Immature natural killer cell (primary cell): Measurements from ENCODE around the gene SPINK2. TPM values are rescaled to one million over a fixed set of nuclear protein-coding genes. Genes with fewer than 3 reads are reported as not detected.

ENCODE experiments used
- DNase-seq, 3 donors: peaks; one replicate each; pipeline ENCODE4 v3.0.0; 2022; ENCODE audit warnings: mixed read lengths in 1 of 3
- H3K27ac Mint-ChIP-seq, 6 donors: one replicate each; pipeline ENCODE4 v1.8.0; 2020; ENCODE audit warnings: mixed read lengths in 6 of 6, mild to moderate bottlenecking in 5 of 6, inconsistent platforms in 4 of 6, moderate library complexity in 3 of 6
- H3K27me3 Mint-ChIP-seq, 3 donors: one replicate each; pipeline ENCODE4 v1.8.0; 2020 to 2021; ENCODE audit warnings: low read depth in 3 of 3, mild to moderate bottlenecking in 3 of 3, mixed read lengths in 3 of 3, moderate library complexity in 3 of 3, inconsistent platforms in 1 of 3
- H3K36me3 Mint-ChIP-seq, 3 donors: one replicate each; pipeline ENCODE4 v1.8.0; 2020; ENCODE audit warnings: mixed read lengths in 3 of 3, inconsistent platforms in 2 of 3, mild to moderate bottlenecking in 2 of 3
- H3K4me1 Mint-ChIP-seq, 2 donors: one replicate each; pipeline ENCODE4 v1.8.0; 2020; ENCODE audit warnings: inconsistent platforms in 2 of 2, mild to moderate bottlenecking in 2 of 2, mixed read lengths in 2 of 2, moderate library complexity in 1 of 2
- H3K4me3 Mint-ChIP-seq, 5 donors: one replicate each; pipeline ENCODE4 v1.8.0; 2020; ENCODE audit warnings: mild to moderate bottlenecking in 5 of 5, mixed read lengths in 5 of 5, inconsistent platforms in 3 of 5, moderate library complexity in 3 of 5
- H3K9me3 Mint-ChIP-seq, 6 donors: one replicate each; pipeline ENCODE4 v1.8.0; 2020; ENCODE audit warnings: mild to moderate bottlenecking in 6 of 6, mixed read lengths in 6 of 6, inconsistent platforms in 4 of 6, moderate library complexity in 3 of 6
- polyA plus RNA-seq, 3 donors: library from polyadenylated mRNA; unstranded; fragments of 300-500 nt; fragmentation: Illumina TruSeq; gene quantifications; one replicate each; pipeline ENCODE4 v1.2.3, GENCODE V29; 2021

Gene SPINK2
- polyA plus RNA-seq, 3 donors from 2014 or later: 17.0 to 96.4 (median 68.9) TPM

DNA sequence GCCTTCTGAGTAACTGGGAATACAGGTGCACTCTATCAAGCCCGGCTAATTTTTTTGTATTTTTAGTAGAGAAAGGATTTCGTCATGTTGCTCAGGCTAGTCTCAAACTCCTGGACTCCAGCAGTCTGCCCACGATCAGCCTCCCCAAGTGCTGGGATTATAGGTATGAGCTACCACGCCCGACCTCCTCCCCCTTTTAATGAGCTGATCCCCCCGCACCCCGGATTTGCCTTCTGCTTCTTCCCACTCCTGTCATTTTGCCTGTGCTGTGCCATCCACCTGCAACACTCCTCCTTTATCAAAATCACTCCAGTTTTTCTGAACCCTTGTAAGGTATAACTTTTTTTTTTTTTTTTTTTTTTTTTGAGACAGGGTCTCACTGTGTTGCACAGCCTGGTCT lies 33.4 kb downstream of the SPINK2 start:
- no peaks in the 10 kb centered on the region for H3K4me1 Mint-ChIP-seq
- no peaks in the 10 kb centered on the region for H3K9me3 Mint-ChIP-seq
- peaks cover 0 to 3% (median 1%) of the 10 kb centered on the region in 3 donors for H3K27me3 Mint-ChIP-seq
- no peak overlapping the region for H3K27ac Mint-ChIP-seq
- no peak overlapping the region for H3K4me3 Mint-ChIP-seq
- no peaks in the 10 kb centered on the region for H3K36me3 Mint-ChIP-seq
- no peak for DNase-seq

DNA sequence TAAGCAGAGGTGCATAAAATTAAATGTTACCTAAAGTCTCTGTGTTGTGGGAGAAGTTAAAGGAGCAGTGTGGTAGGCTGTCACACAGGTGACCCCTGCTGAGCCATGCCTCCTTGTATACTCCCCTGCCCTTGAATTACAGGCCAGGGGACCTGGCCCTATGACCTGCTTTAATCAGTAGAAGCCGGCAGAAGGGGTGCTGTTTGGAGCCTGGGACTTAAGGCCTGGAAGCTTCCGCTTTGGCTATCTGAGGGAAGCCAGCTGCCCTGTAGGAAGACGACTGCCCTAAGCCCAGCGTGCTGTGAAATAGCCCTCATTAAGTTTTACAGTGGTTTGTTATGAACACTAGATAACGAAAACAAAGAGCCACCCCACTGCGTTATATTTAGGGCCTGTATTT lies 34.1 kb downstream of the SPINK2 start:
- no peak for DNase-seq
- Mint-ChIP-seq H3K36me3 (no peaks in the 10 kb centered on the region), H3K9me3 (no peaks in the 10 kb centered on the region), H3K27ac (no peak overlapping the region), H3K4me1 (no peaks in the 10 kb centered on the region), H3K4me3 (no peak overlapping the region), H3K27me3 (peaks cover 0 to 3% (median 0%) of the 10 kb centered on the region in 3 donors)

DNA sequence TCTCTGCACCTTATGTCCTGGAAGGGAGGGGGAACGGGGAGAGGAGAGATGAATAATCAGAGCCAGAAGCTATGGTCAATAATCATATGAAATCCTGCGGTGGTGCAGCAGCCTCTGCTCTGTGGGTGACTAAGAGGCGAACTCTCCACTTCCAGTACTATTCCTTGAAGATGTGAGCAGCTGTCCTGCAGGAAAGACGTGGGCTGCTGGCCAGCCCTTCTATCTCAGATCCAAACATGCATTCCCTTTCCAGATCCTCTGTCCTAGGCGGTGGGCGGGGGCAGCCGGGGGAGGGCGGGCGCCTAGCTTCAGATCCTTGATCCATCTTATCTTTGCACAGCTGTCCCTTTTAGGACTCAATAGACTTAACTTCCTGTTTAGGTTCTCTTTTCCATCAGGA lies 34.5 kb downstream of the SPINK2 start:
- Mint-ChIP-seq H3K9me3 (no peaks in the 10 kb centered on the region), H3K27ac (no peak overlapping the region), H3K4me3 (no peak overlapping the region), H3K27me3 (peaks cover 0 to 2% (median 0%) of the 10 kb centered on the region in 3 donors), H3K36me3 (no peaks in the 10 kb centered on the region), H3K4me1 (no peaks in the 10 kb centered on the region)
- DNase-seq: no peak

DNA sequence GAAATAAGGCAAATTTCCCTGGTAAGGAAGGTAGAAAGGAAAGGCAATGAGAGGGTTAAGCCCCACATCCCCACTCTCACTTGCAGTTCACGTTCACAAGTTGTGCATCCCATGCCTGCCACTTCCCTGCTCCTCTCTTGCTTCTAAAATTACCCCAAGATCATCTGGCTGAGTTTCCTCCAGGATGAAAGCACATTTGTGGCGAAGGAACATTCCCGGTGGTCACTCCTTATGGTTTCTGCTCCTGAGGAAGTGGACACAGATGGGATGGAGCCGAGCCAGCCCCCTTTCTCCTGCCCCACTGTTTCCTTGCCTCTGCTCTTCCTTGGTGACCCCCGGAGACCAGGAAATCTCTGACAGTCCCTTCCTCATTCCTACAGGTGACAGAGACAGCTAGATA lies 37.5 kb downstream of the SPINK2 start:
- no peak for DNase-seq
- Mint-ChIP-seq H3K9me3 (no peaks in the 10 kb centered on the region), H3K36me3 (no peaks in the 10 kb centered on the region), H3K4me1 (no peaks in the 10 kb centered on the region), H3K27ac (no peak overlapping the region), H3K4me3 (no peak overlapping the region), H3K27me3 (peaks cover 0 to 3% (median 0%) of the 10 kb centered on the region in 3 donors)

DNA sequence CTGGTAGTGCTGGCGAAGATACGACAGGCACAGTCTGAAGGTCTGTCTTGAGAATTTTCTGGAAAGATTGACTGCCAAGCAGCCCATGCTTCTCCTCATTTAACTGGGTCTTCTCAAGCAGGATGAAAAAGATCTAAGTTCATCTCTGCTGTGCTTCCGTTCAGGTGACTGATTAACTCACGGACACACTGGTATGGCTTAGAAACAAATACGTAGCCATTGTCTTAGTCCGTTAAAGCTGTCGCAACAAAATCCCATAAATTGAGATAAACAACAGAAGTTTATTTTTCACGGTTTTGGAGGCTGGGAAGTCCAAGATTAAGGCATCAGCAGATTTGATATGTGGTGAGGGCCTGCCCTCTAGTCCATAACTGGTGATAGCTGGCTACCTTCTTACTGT lies 39.5 kb downstream of the SPINK2 start:
- Mint-ChIP-seq H3K4me3 (no peak overlapping the region), H3K4me1 (no peaks in the 10 kb centered on the region), H3K36me3 (no peaks in the 10 kb centered on the region), H3K27ac (no peak overlapping the region), H3K27me3 (peaks cover 0 to 3% (median 2%) of the 10 kb centered on the region in 3 donors), H3K9me3 (no peaks in the 10 kb centered on the region)
- no peak for DNase-seq

DNA sequence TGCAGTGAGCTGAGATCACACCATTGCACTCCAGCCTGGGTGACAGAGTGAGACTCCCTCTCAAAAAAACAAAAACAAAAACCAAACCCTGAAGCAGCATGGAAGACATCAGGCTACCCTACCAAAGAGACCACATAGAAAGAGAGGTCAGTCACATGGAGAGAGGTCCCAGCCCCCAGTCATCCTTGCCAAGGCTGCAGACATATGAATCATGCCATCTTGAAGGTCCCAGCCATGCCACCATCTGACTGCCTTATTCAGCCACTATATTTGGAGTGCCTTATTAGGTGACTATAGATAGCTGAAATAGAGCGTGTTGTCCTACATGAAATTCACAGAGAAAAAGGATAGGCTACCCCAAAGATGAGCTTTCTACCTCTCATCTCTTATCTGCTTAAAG lies 48.2 kb downstream of the SPINK2 start:
- Mint-ChIP-seq H3K27ac (peak overlapping the region in 1 of 6 donors; percentile 22), H3K4me3 (no peak overlapping the region), H3K4me1 (no peaks in the 10 kb centered on the region), H3K9me3 (no peaks in the 10 kb centered on the region), H3K36me3 (no peaks in the 10 kb centered on the region), H3K27me3 (peaks cover 0 to 2% (median 0%) of the 10 kb centered on the region in 3 donors)
- no peak for DNase-seq

DNA sequence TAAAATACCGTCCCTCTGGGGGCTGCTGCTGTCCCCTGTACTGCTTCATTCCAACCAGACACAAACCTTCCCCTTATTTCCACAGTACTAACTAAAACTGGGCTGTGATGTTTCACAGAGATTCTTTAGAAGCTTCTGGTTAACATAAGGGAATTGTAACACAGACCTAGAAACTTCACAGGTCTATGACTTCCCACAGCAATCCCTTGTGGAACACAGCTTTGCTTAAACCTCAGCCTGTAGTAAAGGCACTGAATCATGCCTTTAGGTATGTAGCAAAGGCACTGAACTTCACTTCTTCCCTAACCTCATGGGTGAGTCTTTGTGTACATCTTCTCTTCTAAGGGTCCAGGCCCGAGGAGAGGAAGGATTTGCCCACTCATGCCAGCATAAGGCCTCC lies 49.4 kb downstream of the SPINK2 start:
- no peaks in the 10 kb centered on the region for H3K9me3 Mint-ChIP-seq
- no peaks in the 10 kb centered on the region for H3K36me3 Mint-ChIP-seq

DNA sequence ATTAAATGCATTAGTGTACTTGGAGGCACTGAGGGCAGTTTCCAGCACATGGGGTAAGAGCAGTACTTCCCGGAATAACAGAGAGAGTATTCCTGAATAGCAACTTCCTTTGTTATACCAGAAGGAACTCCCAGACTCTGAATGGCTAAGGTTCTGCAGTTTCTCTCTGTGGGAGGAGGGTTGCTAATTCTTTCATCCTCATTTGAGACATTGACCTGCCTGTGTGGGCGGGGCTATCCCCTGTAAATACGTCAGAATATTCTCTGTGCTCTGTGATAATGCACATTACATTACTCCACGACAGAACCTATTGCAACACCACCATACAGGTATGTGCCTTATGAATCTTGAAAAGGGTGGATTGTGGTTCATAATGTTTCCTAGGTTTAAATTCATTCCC lies 52.7 kb downstream of the SPINK2 start:
- no peak overlapping the region for H3K4me3 Mint-ChIP-seq
- no peaks in the 10 kb centered on the region for H3K27me3 Mint-ChIP-seq
- H3K36me3 Mint-ChIP-seq: no peaks in the 10 kb centered on the region
- H3K4me1 Mint-ChIP-seq: peaks cover 0 to 7% of the 10 kb centered on the region in 2 donors
- H3K27ac Mint-ChIP-seq: no peak overlapping the region
- DNase-seq: no peak
- peaks cover 0 to 1% (median 0%) of the 10 kb centered on the region in 6 donors for H3K9me3 Mint-ChIP-seq

More for the DNA sequence above, 49.4 kb downstream of the SPINK2 start:
- no peak for DNase-seq
- H3K27ac Mint-ChIP-seq: no peak overlapping the region
- H3K4me1 Mint-ChIP-seq: no peaks in the 10 kb centered on the region
- no peak overlapping the region for H3K4me3 Mint-ChIP-seq
- H3K27me3 Mint-ChIP-seq: peaks cover 0 to under 1% (median 0%) of the 10 kb centered on the region in 3 donors

DNA sequence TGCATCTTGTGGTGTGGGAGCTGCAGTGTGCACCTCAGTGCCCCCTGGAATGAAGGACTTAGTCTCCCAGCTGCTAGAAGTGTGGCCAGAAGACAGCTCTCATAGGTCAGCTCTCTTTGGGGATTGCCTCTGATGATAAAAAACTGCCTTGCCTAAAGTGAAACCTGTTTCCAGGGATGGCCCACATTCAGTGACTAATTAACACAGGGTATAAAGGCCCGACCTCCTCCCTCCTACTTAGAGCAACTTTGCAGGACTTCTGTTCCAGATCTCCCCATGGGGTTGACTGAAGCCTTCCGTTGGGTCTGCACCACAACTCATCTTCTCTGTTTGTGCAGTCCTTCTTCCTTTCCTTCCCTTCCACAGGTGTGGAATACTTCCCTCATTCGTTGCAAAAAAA lies 53.2 kb downstream of the SPINK2 start:
- DNase-seq: no peak
- Mint-ChIP-seq H3K27me3 (no peaks in the 10 kb centered on the region), H3K36me3 (no peaks in the 10 kb centered on the region), H3K9me3 (peaks cover 0 to 1% (median 0%) of the 10 kb centered on the region in 6 donors), H3K27ac (no peak overlapping the region), H3K4me3 (no peak overlapping the region), H3K4me1 (peaks cover 0 to 7% of the 10 kb centered on the region in 2 donors)

DNA sequence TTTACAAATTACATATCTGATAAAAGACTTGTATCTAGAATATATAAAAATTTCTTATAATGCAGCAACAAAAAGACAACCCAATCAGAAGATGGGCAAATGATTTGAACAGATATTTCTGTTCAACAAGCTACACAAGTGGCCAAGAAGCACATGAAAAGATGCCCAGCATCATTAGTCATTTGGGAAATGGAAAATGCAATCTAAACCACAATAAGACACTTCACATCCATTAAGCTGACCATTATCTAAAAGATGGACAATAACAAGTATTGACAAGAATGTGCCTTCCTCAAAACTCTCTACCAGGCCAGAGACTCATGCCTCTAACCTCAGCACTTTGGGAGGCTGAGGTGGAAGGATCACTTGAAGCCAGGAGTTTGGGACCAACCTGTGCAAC lies 53.9 kb downstream of the SPINK2 start:
- H3K9me3 Mint-ChIP-seq: peaks cover 0 to 1% (median 0%) of the 10 kb centered on the region in 6 donors
- H3K27ac Mint-ChIP-seq: no peak overlapping the region
- no peak for DNase-seq
- no peaks in the 10 kb centered on the region for H3K36me3 Mint-ChIP-seq
- peaks cover 0 to 7% of the 10 kb centered on the region in 2 donors for H3K4me1 Mint-ChIP-seq
- no peak overlapping the region for H3K4me3 Mint-ChIP-seq
- H3K27me3 Mint-ChIP-seq: no peaks in the 10 kb centered on the region

DNA sequence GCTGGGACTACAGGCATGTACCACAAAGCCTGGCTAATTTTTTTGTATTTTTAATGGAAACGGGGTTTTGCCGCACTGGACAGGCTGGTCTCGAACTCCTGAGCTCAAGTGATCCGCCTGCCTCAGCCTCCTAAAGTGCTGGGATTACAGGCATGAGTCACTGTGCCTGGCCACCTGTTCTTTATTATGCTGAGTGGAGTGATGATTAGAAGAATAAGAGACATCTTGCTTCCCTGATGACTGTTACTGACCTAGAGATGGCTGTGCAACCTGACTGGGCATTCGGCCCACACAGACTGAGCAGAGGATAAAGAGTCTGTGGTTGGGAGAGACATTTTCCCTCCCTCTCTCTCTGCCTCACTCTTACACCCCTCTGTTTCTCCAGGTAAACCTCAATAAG lies 56.7 kb downstream of the SPINK2 start:
- H3K27me3 Mint-ChIP-seq: peaks cover 0 to 3% (median 0%) of the 10 kb centered on the region in 3 donors
- no peak overlapping the region for H3K27ac Mint-ChIP-seq
- no peaks in the 10 kb centered on the region for H3K36me3 Mint-ChIP-seq
- H3K4me1 Mint-ChIP-seq: peaks cover 5 to 12% of the 10 kb centered on the region in 2 donors
- peaks cover 0 to 1% (median 0%) of the 10 kb centered on the region in 6 donors for H3K9me3 Mint-ChIP-seq
- H3K4me3 Mint-ChIP-seq: no peak overlapping the region
- no peak for DNase-seq

DNA sequence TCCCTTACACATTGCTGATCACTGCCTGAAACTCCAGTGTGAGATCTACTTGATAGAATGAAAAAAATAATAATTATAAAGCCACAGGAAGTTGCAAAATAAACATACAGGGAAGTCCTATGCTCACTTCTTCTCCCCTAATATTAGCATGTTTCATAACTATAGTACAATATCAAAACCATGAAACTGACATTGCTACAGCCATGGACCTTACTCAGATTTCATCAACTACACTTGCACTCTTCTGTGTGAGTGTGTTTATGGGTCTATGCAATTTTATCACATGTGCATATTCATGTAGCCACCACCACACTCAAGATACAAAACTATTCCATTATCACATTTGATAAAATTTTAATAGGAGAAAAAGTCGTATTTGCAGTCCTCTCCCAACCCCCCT lies 57.3 kb downstream of the SPINK2 start:
- H3K27me3 Mint-ChIP-seq: peaks cover 0 to 3% (median 0%) of the 10 kb centered on the region in 3 donors
- H3K4me1 Mint-ChIP-seq: peaks cover 7 to 17% of the 10 kb centered on the region in 2 donors
- no peak overlapping the region for H3K27ac Mint-ChIP-seq

DNA sequence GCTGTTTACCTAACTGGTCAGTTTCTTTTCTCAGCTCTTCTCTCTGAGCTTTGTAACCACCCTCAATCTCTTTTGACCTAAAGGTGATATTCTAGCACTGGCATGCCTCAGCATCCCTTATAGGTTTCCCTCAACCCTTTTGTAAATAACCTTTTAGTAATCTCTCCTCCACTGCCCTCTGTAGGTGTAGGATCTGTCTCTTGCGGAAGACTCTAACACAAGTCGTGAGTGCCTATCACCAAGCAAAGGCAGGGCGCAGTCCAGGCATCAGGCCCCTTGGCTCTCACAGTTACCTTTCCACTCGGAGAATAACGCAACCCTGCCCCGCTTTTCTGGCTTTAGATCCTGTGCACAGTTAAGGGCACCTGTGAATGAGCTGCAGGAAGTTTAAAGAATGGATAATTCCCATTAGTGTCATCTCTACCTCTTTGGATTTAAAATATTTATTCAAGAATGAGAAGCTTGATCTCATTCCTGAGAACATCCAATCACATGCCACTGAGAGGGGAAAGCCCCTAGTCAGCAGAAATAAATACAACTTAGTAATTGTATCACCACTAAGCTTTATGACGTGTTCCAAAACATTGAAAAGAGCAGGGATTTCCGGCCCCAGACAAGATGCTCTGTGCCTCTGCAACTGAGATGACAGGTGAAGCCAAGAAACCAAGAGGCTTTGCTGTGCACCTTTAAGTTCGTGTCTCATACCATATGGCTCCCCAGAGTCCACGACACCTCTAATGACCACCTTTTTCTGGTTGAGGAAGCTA lies 58.8 kb downstream of the SPINK2 start:
- DNase-seq: no peak
- Mint-ChIP-seq H3K9me3 (peaks cover 0 to 1% (median 0%) of the 10 kb centered on the region in 6 donors), H3K36me3 (no peaks in the 10 kb centered on the region), H3K27ac (no peak overlapping the region), H3K27me3 (peaks cover 0 to 3% (median 0%) of the 10 kb centered on the region in 3 donors), H3K4me1 (peaks cover 23 to 33% of the 10 kb centered on the region in 2 donors), H3K4me3 (no peak overlapping the region)

More for the DNA sequence above, 57.3 kb downstream of the SPINK2 start:
- no peak for DNase-seq
- Mint-ChIP-seq H3K36me3 (no peaks in the 10 kb centered on the region), H3K4me3 (no peak overlapping the region), H3K9me3 (peaks cover 0 to 1% (median 0%) of the 10 kb centered on the region in 6 donors)

DNA sequence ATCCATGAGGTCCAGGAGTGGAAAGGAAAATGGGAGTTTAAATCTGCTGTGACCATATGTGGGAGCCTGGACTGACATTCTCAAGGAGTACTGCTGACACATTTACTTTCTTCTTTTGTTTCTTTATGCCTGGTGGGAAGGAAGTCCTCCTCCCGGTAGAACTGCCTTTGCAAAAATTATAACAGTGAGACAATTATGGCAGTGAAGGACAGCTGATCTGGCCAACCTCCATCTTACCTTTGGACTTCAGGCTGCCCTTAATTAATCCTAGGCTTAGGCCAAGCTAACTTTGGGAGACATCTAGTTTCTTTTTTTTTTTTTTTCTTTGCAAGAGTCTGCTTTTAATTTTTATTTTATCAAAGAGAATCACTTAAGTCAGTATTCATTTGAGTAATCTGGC lies 61.3 kb downstream of the SPINK2 start:
- Mint-ChIP-seq H3K36me3 (no peaks in the 10 kb centered on the region), H3K27ac (no peak overlapping the region), H3K4me1 (peaks cover 45 to 54% of the 10 kb centered on the region in 2 donors), H3K27me3 (peaks cover 0 to 3% (median 1%) of the 10 kb centered on the region in 3 donors), H3K4me3 (peak overlapping the region in 1 of 5 donors; percentile 1), H3K9me3 (no peaks in the 10 kb centered on the region)
- DNase-seq: no peak
